NCI-H1436 (cell line): ENCODE measurements around the gene PRR7.

Experiments
- DNase-seq: peaks from one replicate; lab custom pipeline; 2025; lab: John Stamatoyannopoulos, UW

The PRR7 gene

DNA sequence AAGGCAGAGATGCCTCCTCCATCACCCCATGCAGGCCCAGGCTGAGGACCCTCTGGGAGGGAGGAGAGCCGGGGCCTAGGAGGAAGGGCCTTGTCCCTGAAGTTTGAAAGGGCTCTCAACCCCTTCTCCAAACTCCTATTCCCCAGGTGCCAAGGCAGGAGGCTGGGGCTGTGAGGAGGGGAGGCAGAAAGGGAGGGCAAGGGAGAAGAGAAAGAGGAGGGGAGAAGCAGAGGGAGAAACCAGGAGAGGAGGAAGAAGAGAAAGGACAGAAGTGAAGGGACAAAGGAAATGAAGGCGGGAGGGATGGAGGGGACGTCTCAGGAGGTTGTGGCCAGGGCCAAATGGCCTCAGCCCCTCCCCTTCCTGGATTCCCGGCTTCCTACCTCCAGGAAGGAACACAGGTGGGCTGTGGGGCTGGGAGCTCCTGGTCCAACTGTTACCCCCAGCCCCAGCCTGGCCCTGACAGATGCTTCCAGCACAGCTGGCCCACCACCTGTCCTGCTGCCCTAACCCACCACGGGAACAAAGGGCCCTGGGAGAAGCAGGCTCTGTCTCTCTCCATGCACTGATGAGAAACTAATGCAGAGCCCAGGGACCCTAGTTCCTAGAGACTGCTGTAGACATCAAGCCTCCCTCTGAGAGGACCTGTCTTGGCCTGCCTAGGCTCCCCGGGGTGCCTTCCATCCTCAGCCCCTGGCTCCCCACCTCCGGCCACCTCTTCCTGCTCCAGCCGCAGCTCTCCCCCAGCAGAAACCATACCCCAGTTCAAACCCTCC lies 23.3 kb downstream of the PRR7 start:
- no peak for DNase-seq

DNA sequence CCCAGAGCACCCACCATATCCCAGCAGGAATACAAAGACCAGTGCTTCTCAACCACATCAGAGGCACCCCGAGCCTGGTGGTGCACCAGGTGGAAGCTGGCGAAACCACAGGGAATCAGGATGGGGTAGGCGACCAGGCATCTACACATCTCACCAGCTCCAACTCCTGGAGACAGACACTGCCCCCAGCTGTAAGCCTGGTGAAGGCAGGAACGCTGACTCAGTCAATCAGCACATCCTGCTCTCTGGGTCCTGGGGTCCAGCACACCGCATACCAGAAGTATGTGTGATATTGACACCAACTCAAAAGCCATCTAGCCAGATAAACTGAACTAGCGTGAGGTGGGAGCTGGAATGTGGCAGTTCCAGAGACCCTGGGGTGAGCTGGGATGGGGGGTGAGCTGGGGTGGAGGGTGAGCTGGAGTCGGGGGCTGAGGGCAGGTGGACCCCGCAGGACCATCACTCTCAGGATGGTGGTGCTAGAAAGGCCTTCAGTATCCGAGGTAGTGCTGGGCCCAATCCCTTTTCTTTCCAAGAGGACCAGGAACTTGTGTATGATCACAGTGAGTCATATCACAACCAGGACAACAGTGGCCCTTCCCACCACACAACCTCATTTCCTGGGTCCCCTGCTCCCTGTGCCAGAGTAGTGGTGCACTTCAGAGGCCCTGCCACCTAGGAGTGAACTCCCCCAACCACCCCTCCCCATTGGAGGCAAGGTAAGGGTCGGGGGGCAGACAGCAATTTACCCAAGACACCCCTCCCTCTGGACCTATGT lies 24.3 kb downstream of the PRR7 start:
- no peak for DNase-seq

DNA sequence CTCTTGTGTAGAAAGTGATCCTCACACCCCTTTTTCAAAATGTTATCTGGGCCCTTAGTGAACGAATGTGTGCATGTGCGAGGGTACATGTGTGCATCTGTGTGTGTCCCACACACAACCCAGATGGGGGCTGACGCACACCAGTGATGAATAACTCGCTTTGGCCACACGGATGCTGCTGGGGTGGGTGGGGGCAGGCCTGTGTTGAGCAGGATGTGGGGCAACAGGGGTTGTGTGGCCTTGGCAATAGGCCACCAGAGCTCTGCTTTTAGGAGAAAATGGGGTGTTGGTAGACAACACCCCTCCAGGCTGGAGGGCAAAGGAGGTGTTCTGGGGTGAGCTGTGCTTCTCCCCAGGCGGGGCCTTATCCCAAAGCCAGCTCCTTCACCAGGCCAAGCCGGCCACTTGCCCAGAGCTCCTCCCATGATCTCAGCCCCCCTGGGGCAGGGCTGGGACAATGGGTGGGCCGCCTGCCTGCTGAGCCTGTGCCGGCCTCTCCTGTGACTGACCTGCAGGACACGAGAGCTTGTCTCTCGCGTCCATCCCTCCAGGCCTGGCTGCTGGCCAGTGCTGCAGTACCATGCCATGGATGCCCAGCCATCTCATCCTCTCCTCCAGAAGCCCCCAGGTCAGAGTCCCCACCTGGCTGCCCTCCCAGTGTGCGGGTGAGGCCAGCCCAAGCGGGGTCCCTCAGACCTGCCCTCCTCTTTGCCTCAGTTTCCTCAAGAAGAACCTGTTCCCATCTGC lies 25.2 kb downstream of the PRR7 start:
- DNase-seq: no peak

DNA sequence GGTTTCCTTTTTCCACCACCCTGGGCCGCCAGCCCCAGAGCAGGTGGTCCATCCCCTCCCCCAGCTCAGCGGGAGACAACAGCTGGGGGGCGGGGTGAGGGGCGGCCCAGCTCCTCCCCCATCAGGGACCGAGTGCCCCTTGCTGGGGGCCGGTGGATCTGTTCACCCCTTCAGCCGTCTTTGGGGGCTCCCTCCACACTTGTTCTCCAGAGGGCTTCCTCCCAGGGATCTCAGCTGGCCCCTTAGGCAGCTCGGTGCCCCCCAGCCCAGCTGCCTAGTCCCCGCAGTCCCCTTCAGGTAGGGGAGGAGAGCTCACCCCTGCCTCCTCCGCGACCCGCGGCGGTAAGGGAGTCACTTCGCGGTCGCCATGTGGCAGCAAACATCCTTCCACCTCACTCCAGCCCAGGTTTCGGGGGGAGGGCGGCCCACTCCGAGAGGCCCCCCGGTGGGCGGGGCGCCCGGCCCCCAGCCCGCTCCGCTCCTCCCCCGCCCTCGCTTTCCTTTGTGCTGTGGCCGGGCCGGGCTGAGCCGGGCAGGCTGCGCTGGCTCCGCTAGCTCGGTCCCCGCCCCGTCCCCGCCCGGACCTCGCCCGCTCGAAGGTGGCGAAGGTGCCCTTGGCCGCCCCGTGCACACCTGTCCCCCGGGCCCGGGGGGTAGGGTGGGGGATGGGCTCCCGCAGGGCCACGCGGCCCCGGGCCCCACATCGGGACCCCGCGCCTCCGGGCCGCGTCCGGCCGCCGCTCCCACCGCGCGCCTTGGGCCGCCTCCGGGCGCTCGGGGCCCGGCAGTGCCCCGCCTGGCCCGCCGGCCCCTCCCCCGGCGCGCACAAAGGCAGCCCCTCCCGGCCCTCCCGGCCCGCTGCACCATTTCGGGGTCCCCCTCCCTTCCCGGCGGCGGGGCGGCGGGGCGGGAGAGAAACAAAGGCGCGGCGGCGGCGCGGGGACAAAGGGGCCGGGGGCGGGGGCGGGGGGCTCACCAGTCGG lies 26.1 kb downstream of the PRR7 start:
- no peak for DNase-seq

DNA sequence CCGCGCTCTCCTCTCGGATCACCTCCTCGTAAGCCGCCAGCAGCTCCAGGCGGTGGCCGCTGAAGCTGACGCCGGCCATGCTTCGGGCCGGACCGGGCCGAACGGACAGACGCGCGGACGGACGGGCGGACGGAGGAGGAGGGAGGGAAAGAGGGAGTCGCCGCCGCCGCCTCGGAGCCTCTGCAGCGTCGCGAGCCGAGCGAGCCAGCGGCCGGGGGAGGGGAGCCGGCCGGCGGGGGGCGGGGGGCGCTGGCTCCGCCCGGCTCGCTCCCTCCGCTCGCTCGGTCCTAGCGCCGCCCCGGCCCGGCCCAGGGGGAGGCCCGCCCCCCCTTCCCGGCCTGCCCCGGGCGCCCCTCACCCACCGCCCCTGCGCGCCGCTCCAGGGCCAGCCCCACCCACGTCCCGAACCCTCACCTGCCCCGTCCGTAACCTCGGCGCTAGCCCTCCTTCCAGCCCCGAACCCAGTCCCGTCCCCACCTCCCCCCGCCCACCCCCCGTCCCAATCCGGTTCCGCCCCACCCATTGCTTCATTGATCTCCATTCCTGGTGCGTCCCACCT lies 26.9 kb downstream of the PRR7 start, which contains the start of gene DBN1:
Gene DBN1 (minus strand): TSS at position 192 of the 559 bp plus-strand sequence. CDS start 113 bp downstream, at position 79.
- no peak for DNase-seq

DNA sequence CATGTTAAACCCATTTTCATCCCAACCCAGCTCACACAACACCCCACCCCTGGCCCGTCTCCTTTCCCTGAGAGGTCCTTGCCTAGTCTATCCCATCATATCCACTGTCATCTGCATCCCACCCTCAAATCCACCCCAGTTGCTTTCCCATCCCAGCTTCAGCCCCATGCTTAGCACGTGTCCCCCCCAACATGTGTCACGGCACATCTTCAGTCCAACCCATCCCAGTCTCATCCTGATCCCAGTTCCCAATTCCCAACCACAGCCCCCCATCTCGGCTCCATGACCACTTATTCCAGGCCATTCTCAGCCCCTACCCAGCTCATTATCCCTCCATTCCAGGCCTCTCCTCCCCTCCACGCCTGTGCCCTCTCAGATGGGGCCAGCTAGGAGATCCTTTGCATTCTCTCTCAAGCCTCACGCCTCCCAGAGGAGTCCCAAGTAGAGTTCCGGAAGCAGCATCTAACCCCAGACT lies 27.4 kb downstream of the PRR7 start:
- no peak for DNase-seq

DNA sequence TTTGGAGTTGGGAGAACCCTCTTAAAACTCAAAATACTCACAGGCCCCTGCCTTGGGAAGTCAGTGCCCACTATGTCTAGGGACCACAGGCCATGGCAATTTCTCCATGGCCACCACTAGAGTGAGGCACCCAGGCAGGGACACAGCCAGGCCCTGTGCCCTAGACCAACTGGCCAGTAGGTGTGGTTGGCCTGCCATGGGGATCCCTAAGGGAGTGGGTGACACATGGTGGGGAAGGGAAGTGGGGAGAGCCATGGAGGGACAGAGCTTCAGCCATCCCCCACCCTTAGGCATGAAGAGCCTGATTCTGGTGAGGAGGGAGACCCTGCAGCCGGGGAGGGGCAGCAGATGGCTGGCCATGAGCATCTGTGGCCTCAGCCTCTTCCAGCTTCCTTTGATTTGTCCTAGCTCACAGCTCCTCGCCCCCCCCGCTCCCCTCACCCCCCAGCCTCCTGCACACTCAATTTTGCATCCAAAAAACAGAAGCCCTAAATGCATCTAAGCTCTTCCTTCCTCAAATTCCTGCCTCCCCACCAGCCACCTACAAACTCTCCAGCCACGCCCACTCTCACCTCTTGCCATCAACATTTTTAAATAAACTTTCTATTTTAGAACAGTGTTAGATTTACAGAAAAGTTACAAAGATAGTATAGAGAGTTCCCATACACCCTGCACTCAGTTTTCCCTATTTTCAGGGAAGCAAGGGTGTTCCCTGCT lies 28.4 kb downstream of the PRR7 start:
- DNase-seq: no peak

DNA sequence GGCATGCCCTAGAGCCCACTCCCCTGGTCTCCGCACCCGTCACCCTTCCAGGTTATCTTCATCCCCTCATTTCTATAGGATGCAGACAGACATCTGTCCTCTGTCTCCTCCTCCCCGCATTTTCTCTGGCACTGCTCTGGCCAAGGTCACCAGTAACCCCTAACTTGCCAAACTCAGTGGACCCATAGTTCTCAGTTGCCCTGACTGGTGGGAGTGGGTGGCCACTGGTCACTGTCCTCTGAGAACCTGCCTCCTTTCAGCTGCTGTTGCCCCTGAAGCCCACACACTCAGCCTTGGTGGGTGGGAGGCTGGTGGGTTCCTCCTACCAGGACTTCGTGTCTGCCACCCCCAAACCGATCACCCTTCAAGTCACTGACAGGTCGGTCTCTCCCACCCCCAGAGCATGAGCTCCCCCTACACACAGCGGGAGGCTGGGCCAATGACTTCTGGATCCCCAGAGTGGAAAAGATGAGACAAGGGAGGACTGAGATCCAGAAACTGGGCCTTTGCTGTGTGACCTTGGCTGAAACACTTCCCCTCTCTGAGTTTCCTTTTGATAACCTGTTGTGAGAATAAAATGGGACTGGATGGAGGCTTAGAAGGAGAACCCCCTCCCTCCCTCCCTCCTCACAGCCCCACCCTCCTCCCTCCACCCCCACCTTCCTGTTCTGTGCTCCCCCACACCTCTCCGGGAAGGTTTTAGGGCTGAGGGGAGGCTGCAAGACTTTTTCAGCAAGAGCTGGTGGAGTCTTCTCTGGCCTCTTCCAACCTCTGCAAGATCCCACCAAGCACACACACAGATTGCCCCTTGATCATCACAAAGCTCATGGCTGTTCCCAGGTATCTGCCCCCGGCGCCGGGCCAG lies 29.2 kb downstream of the PRR7 start:
- no peak for DNase-seq

DNA sequence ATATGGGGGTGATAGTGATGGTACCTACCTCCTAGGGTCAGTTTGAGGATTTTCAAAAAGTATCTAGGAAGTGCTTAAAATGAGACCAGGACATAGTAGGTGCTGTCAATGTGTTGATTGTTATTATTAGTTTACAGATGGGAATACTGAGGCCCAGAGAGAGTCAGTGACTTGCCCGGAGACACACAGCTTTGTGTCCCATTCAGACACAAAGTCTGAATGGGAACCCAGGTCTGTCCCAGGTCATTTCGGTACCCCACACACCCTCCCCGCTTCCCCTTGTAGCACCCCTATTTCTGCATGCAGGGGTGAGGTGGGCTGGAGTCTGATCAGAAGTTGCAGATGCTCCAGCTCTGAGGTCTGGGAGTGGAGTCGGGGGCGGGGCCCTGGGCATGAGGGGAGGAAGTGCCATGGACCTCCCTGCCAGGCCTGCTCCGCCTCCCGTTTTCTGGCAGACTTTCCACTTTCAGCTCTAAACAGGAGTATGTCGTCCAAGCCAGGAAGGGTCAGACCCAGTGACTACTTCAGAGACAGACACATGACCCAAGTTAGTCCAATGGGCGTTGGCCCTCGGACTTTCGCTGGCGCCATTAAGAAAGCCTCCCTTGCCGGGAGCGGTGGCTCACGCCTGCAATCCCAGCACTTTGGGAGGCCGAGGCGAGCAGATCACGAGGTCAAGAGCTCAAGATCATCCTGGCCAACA lies 30.1 kb downstream of the PRR7 start:
- DNase-seq: no peak

DNA sequence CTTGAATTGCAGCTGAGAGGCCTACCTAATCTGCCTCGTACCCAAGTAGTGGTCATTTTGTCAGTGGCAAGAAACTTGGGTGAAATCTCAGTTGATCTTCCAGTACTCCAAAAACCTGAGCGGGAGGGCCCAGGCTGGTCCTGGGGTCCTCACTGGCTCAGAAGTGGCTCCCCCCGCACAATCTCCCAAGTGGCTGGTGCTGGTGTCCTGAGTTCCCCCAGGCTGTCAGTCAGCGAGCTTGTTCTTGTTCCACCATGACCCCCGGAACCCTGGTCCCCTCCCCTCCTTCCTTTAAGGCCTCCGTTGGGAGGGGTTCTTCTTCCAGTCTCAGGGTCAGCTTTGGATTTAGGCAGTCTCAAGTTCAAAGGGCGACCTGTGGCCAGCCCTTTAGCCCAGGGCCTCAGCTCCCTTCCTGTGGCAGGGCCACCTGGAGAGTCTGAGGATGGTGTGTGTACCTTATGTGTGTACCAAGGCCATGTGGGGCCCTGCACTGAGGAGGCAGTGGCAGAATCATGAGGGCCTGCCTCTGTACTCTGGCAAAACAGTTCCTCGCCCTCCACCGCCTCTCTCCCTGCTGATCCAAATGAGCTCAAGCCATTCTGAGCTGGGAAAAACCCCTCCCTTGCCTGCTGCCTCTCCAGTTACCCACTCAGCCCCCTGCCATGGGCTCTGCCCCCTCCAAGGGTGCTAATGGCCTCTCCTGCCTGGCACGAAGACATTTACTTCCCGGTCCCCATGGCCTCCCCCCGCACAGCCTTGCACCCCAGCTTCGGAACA lies 31.3 kb downstream of the PRR7 start:
- DNase-seq: no peak

DNA sequence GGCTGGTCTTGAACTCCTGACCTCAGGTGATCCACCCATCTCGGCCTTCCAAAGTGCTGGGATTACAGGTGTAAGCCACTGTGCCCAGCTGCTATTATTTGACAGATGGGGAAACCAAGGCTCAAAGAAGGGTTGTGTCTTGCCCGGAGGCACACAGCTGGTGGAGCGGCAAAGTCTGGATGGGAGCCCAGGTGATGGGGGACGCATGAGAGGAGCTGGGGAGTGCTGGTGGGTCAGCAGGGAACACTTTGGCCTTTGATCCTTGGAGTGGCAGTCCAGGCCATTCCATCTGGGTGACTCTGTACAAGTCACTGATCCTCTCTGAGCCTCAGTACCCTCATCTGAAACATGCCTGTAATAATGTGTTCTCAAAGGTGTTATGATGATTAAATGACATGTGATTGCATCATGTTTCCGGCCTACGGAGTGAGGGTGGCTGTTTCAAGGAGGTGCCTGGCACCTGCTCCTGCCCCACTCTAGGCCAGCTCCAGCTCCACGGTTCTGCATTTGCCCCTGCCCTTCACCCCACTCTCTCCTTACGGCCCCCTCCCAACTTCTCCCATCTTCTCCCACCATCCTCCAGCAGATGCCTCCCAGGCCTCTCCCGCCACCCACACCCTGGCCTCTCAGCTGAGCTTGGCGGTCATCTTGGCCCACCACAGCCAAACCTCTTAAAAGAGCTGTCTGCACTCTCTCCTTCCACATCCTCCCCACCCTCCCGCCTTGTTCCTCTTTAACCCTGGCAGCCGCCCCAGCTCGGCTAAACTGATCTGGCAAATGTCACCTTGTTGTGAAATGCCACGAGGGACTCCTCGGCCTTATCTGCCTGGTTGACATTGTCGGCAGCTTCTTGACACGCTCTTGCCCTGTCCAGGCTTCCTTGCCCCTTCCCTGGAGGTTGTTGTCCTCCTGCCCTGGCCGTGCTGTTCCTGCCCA lies 32.4 kb downstream of the PRR7 start:
- DNase-seq: no peak

DNA sequence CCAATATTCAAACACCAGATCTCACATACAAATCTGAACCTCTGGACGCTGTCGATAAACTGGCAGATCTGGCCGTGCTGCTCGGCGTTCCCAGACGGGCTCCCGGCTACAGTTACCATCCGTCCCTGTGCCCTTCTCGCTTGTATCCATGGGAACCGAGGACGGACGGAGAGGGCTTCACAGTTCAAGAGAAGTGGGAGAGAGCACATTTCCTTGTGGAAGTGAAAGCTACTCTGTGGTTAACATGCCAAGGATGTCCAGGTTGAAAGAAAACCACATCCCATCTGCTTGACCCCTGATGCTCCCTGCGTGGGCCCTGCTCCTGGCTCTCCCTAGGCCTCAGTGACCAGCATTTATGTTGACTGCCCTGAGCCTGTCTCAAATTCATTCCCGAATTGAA lies 33.2 kb downstream of the PRR7 start:
- DNase-seq: no peak

DNA sequence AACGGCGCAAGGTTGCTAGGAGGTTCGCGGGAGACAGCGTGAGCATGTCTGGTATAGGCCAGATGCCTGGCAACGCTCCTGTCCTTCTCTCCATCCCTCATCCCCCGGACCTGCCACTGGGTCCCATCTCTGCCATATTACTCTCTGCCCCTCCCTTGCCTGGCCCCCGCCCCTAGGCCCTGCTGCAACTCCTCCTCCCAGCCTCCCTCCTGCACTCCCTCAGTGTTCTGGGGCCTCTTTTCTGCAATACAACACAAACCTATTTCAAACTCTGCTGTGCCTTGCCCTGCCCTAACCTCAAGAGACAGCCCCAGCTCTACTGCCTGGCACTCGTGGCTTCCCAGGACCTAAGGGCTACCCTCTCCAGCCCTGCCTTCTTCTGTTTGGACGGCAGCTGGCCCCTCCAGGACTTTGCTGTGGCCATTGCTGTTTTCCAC lies 35.8 kb downstream of the PRR7 start:
- DNase-seq: no peak

DNA sequence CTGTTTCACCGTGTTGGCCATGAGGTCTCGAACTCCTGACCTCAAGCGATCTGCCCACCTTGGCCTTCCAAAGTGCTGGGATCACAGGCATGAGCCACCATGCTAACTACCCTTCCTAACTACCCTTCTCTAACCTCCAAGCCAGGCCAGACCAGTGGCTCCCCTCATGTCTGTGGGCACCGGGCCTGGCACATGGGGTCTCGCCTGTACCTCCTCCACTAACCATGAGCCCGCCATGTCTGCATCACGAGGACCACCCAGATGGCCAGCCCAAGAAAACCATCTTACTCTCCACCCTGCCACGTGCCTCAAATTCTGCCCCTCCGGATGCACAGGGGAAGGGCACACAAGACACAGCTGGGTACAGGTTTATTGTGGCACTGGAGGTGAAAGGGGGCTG lies 36.4 kb downstream of the PRR7 start:
- DNase-seq: no peak

DNA sequence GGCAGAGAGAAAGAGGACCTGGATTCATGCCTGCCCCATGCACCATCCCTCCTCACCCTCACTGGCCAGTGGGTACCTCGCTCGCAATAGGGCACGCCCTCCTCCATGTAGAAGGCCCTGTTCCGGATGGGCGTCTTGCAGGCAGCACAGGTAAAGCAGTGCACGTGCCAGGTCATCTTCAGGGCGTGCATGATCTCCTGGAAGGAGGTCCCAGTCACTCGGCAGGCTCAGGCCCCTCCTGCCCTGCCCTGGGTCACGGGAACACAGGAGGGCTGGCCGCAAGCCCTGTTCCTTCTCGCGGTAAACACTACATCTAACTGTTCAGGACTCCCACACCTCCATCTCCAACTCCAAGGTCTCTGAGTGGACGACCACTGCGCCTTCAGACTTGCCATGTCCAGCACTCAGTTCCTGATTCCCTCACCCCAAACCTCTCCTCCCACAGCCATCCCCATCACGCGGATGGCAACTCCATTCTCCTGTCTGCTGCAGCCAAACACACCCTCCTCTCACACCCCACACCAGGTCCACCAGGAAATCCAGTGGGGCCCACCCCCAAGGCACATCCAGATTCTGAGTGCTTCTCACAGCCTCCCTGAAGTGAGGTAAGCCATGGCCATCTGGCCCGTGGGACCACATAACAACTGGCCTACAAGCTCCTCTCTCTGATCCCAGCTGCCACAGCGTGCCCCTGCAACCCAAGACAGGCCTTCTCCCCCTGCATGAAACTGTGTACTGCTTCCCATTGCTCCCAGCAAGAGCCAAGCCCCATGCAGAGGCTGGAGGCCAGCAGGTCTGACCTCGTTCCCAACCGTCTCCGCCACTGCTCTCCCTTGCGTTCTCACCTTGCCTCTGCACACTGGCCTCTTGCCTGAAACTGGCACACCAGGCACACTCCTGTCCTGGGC lies 37.6 kb downstream of the PRR7 start:
- DNase-seq: no peak
